Measurements from ENCODE around the gene USP31.

Gene USP31

GRCh38 chr16:23149267-23149992 is at the start of gene USP31:
TSS of gene USP31 (minus strand) at chr16:23149452. CDS start at chr16:23149270, 182 bp downstream.
- Histone ChIP-seq H3K36me3 (ENCODE audit: control insufficient read depth, insufficient read depth, low read length, severe bottlenecking) (no peaks in the 10 kb centered on the region), H3K27me3 (replicated peaks; ENCODE audit: control insufficient read depth, insufficient read depth, low read length) (peaks cover 5% of the 10 kb centered on the region), H3K4me1 (ENCODE audit: control insufficient read depth, insufficient read depth, low read length) (peaks cover 13% of the 10 kb centered on the region), H3K9me3 (ENCODE audit: control insufficient read depth, low read length) (no peaks in the 10 kb centered on the region), H3K9ac (ENCODE audit: low read length) (peak within 1 kb of the TSS; percentile 83), H3K4me3 (ENCODE audit: low read length) (peak within 1 kb of the TSS; percentile 91)
- DNase-seq (ENCODE audit: low read depth), result peak; percentile 99

- Histone ChIP-seq H3K36me3 (ENCODE audit: control insufficient read depth, insufficient read depth, low read length, severe bottlenecking) (no peaks in the 10 kb centered on the region), H3K9me3 (ENCODE audit: control insufficient read depth, low read length) (no peaks in the 10 kb centered on the region), H3K4me1 (ENCODE audit: control insufficient read depth, insufficient read depth, low read length) (no peaks in the 10 kb centered on the region), H3K4me3 (ENCODE audit: low read length) (no peak overlapping the region), H3K9ac (ENCODE audit: low read length) (no peak overlapping the region), H3K27me3 (replicated peaks; ENCODE audit: control insufficient read depth, insufficient read depth, low read length) (peaks cover 49% of the 10 kb centered on the region)
- DNase-seq (ENCODE audit: low read depth), result no peak
These were observed 47.3 kb upstream of the USP31 start for GRCh38 chr16:23196539-23196938.

- H3K4me1 ChIP-seq (ENCODE audit: control insufficient read depth, insufficient read depth, low read length), result no peaks in the 10 kb centered on the region
- no peak overlapping the region for H3K9ac ChIP-seq (ENCODE audit: low read length)
- H3K4me3 ChIP-seq (ENCODE audit: low read length), result no peak overlapping the region
- DNase-seq (ENCODE audit: low read depth), result no peak
- peaks cover 49% of the 10 kb centered on the region for H3K27me3 ChIP-seq (replicated peaks; ENCODE audit: control insufficient read depth, insufficient read depth, low read length)
- no peaks in the 10 kb centered on the region for H3K9me3 ChIP-seq (ENCODE audit: control insufficient read depth, low read length)
- H3K36me3 ChIP-seq (ENCODE audit: control insufficient read depth, insufficient read depth, low read length, severe bottlenecking), result no peaks in the 10 kb centered on the region
These were observed 46.2 kb upstream of the USP31 start for GRCh38 chr16:23195366-23195978.

GRCh38 chr16:23194497-23195221 is 45.4 kb upstream of the USP31 start:
- H3K27me3 ChIP-seq (replicated peaks; ENCODE audit: control insufficient read depth, insufficient read depth, low read length), result peaks cover 43% of the 10 kb centered on the region
- H3K4me1 ChIP-seq (ENCODE audit: control insufficient read depth, insufficient read depth, low read length), result no peaks in the 10 kb centered on the region
- no peak overlapping the region for H3K9ac ChIP-seq (ENCODE audit: low read length)
- H3K36me3 ChIP-seq (ENCODE audit: control insufficient read depth, insufficient read depth, low read length, severe bottlenecking), result no peaks in the 10 kb centered on the region
- no peaks in the 10 kb centered on the region for H3K9me3 ChIP-seq (ENCODE audit: control insufficient read depth, low read length)
- DNase-seq (ENCODE audit: low read depth), result no peak
- H3K4me3 ChIP-seq (ENCODE audit: low read length), result no peak overlapping the region

- no peak for DNase-seq (ENCODE audit: low read depth)
- peaks cover 46% of the 10 kb centered on the region for H3K27me3 ChIP-seq (replicated peaks; ENCODE audit: control insufficient read depth, insufficient read depth, low read length)
- no peaks in the 10 kb centered on the region for H3K36me3 ChIP-seq (ENCODE audit: control insufficient read depth, insufficient read depth, low read length, severe bottlenecking)
These were observed 39.7 kb upstream of the USP31 start for GRCh38 chr16:23188911-23189310.

GRCh38 chr16:23187341-23187740 is 38.1 kb upstream of the USP31 start:
- Histone ChIP-seq H3K9me3 (ENCODE audit: control insufficient read depth, low read length) (no peaks in the 10 kb centered on the region), H3K4me1 (ENCODE audit: control insufficient read depth, insufficient read depth, low read length) (peaks cover 5% of the 10 kb centered on the region), H3K4me3 (ENCODE audit: low read length) (no peak overlapping the region), H3K27me3 (replicated peaks; ENCODE audit: control insufficient read depth, insufficient read depth, low read length) (peaks cover 60% of the 10 kb centered on the region), H3K36me3 (ENCODE audit: control insufficient read depth, insufficient read depth, low read length, severe bottlenecking) (no peaks in the 10 kb centered on the region), H3K9ac (ENCODE audit: low read length) (no peak overlapping the region)
- DNase-seq (ENCODE audit: low read depth), result no peak

More at GRCh38 chr16:23188911-23189310, 39.7 kb upstream of the USP31 start:
- no peak overlapping the region for H3K9ac ChIP-seq (ENCODE audit: low read length)
- H3K4me3 ChIP-seq (ENCODE audit: low read length), result no peak overlapping the region
- H3K9me3 ChIP-seq (ENCODE audit: control insufficient read depth, low read length), result no peaks in the 10 kb centered on the region
- H3K4me1 ChIP-seq (ENCODE audit: control insufficient read depth, insufficient read depth, low read length), result no peaks in the 10 kb centered on the region

GRCh38 chr16:23186171-23186570 is 36.9 kb upstream of the USP31 start:
- DNase-seq (ENCODE audit: low read depth), result no peak
- Histone ChIP-seq H3K36me3 (ENCODE audit: control insufficient read depth, insufficient read depth, low read length, severe bottlenecking) (no peaks in the 10 kb centered on the region), H3K9ac (ENCODE audit: low read length) (no peak overlapping the region), H3K4me1 (ENCODE audit: control insufficient read depth, insufficient read depth, low read length) (peaks cover 5% of the 10 kb centered on the region), H3K9me3 (ENCODE audit: control insufficient read depth, low read length) (no peaks in the 10 kb centered on the region), H3K27me3 (replicated peaks; ENCODE audit: control insufficient read depth, insufficient read depth, low read length) (peaks cover 59% of the 10 kb centered on the region), H3K4me3 (ENCODE audit: low read length) (no peak overlapping the region)

- Histone ChIP-seq H3K27me3 (replicated peaks; ENCODE audit: control insufficient read depth, insufficient read depth, low read length) (peaks cover 62% of the 10 kb centered on the region), H3K9ac (ENCODE audit: low read length) (no peak overlapping the region), H3K4me1 (ENCODE audit: control insufficient read depth, insufficient read depth, low read length) (peaks cover 5% of the 10 kb centered on the region), H3K9me3 (ENCODE audit: control insufficient read depth, low read length) (no peaks in the 10 kb centered on the region), H3K36me3 (ENCODE audit: control insufficient read depth, insufficient read depth, low read length, severe bottlenecking) (no peaks in the 10 kb centered on the region), H3K4me3 (ENCODE audit: low read length) (no peak overlapping the region)
- DNase-seq (ENCODE audit: low read depth), result no peak
These were observed 36.4 kb upstream of the USP31 start for GRCh38 chr16:23185656-23186055.

GRCh38 chr16:23183543-23183862 is 34.3 kb upstream of the USP31 start:
- no peak for DNase-seq (ENCODE audit: low read depth)
- Histone ChIP-seq H3K9me3 (ENCODE audit: control insufficient read depth, low read length) (no peaks in the 10 kb centered on the region), H3K36me3 (ENCODE audit: control insufficient read depth, insufficient read depth, low read length, severe bottlenecking) (no peaks in the 10 kb centered on the region), H3K9ac (ENCODE audit: low read length) (no peak overlapping the region), H3K27me3 (replicated peaks; ENCODE audit: control insufficient read depth, insufficient read depth, low read length) (peaks cover 64% of the 10 kb centered on the region), H3K4me1 (ENCODE audit: control insufficient read depth, insufficient read depth, low read length) (peaks cover 5% of the 10 kb centered on the region), H3K4me3 (ENCODE audit: low read length) (no peak overlapping the region)

- H3K4me3 ChIP-seq (ENCODE audit: low read length), result no peak within 1 kb of the TSS
- no peaks in the 10 kb centered on the region for H3K36me3 ChIP-seq (ENCODE audit: control insufficient read depth, insufficient read depth, low read length, severe bottlenecking)
- no peak for DNase-seq (ENCODE audit: low read depth)
- no peak within 1 kb of the TSS for H3K9ac ChIP-seq (ENCODE audit: low read length)
- H3K9me3 ChIP-seq (ENCODE audit: control insufficient read depth, low read length), result no peaks in the 10 kb centered on the region
- H3K27me3 ChIP-seq (replicated peaks; ENCODE audit: control insufficient read depth, insufficient read depth, low read length), result peaks cover 67% of the 10 kb centered on the region
- H3K4me1 ChIP-seq (ENCODE audit: control insufficient read depth, insufficient read depth, low read length), result peaks cover 5% of the 10 kb centered on the region
These were observed 33.7 kb upstream of the USP31 start, which contains the start of gene SCNN1G for GRCh38 chr16:23182679-23183542. TSS of gene SCNN1G (plus strand) at chr16:23182745. CDS start at chr16:23186272, 3,527 bp downstream.

All from adipocyte (in vitro differentiated cells).